HepG2 (cell line): Measurements from ENCODE around the gene DALRD3. TPM values are rescaled to one million over a fixed set of nuclear protein-coding genes. Genes with fewer than 3 reads are reported as not detected.

Source experiments
- ETV6 ChIP-seq: sonication (generic); formaldehyde crosslinking; conservative IDR thresholded peaks from 2 replicates; pipeline ENCODE4 v1.4.0; 2020; ENCODE audit warnings: missing genetic modification reagents
- RBFOX2 ChIP-seq: fragments of 200-400 bp; formaldehyde crosslinking; IDR thresholded peaks from 2 replicates; pipeline ENCODE4 v1.6.1; 2017; ENCODE audit warnings: low read depth, mild to moderate bottlenecking, low read length
- ZFP36L1 ChIP-seq: sonication (generic); formaldehyde crosslinking; IDR thresholded peaks from 2 replicates; pipeline ENCODE4 v1.8.0; 2022; ENCODE audit warnings: mild to moderate bottlenecking, missing genetic modification reagents, moderate library complexity
- ZFP37 ChIP-seq: sonication (generic); formaldehyde crosslinking; IDR thresholded peaks from 2 replicates; pipeline ENCODE4 v1.4.0; 2020; ENCODE audit warnings: missing genetic modification reagents, borderline replicate concordance
- ZNF441 ChIP-seq: sonication (generic); formaldehyde crosslinking; IDR thresholded peaks from 2 replicates; pipeline ENCODE4 v1.7.0; 2021; ENCODE audit warnings: missing genetic modification reagents, borderline replicate concordance
- polyA plus RNA-seq, 8 experiments: library from polyadenylated mRNA; depleted of rRNA in 3 of 8; stranded (reverse) in 7 of 8; unstranded in 1 of 8; fragments of >200 nt; fragmentation: Illumina TruSeq in 4 of 8; extraction: Trizol in 4 of 8; gene quantifications; 2 replicates each; pipeline versions ENCODE4 v1.2.1 to v1.2.3, GENCODE V29; 2011 to 2016; ENCODE audit warnings: low read depth in 4 of 8, missing spikeins in 1 of 8, mixed read lengths in 1 of 8; ENCODE audit not compliant: insufficient read depth in 1 of 8
- total RNA-seq, 5 experiments: library from RNA; depleted of rRNA; stranded (reverse); fragments of >200 nt; fragmentation: Illumina TruSeq; extraction: Trizol; gene quantifications; 2 replicates each; pipeline ENCODE4 v1.2.3, GENCODE V29; 2016; ENCODE audit warnings: low read depth in 1 of 5
- TF ChIP-seq, protein P1 (sequence below): sonication (generic); formaldehyde crosslinking; IDR thresholded peaks from 2 replicates; pipeline ENCODE4 v1.5.0; 2020; ENCODE audit warnings: missing genetic modification reagents, mild to moderate bottlenecking, borderline replicate concordance
- TF ChIP-seq, protein P2 (sequence below): sonication (generic); formaldehyde crosslinking; IDR thresholded peaks from 2 replicates; pipeline ENCODE4 v1.4.0; 2020; ENCODE audit warnings: low read depth, mild to moderate bottlenecking, missing genetic modification reagents
- TF ChIP-seq, protein P3 (sequence below): sonication (generic); formaldehyde crosslinking; IDR thresholded peaks from 2 replicates; pipeline ENCODE4 v1.5.0; 2020; ENCODE audit warnings: mild to moderate bottlenecking, missing genetic modification reagents, borderline replicate concordance

Gene DALRD3
- total and polyA plus RNA-seq, 2 of the 13 experiments (the other 11 are each of a cell fraction or from before 2014, with no cell fraction given) = 19.9 to 36.5 TPM

DNA sequence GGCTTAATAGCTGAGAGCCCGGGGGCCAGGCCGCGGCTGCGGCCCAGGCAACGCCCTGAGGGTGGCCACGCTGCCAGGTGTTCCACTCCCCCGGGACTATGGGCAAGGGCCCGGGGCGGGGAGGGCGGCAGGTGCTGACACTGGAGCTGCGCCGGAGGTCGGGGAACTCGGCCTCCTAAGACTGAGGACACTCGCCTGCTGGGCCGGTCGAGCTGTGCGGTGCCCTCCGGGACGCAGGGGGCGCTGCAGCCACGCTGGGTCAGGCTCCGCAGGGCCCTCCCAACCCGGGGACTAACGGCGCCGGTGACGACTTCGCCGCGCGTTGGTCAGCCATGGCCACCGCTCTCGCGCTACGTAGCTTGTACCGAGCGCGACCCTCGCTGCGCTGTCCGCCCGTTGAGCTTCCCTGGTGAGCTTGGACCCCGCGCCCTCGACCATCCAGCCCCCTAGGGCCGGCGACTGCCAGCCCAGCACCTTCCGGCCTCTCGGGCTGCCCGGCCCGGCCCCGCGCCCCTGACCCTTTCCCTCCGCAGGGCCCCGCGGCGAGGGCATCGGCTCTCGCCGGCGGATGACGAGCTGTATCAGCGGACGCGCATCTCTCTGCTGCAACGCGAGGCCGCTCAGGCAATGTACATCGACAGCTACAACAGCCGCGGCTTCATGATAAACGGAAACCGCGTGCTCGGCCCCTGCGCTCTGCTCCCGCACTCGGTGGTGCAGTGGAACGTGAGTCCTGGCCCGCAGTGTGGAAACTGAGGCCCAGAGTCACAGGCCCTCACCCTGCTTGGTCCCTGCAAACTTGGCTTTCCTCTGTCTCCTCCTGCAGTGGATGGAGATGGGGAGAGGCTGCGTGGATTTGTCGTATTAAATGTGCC lies 3.7 kb upstream of the DALRD3 start, which contains the start of gene NDUFAF3 (continued):
- TF ChIP-seq, protein P1, sequence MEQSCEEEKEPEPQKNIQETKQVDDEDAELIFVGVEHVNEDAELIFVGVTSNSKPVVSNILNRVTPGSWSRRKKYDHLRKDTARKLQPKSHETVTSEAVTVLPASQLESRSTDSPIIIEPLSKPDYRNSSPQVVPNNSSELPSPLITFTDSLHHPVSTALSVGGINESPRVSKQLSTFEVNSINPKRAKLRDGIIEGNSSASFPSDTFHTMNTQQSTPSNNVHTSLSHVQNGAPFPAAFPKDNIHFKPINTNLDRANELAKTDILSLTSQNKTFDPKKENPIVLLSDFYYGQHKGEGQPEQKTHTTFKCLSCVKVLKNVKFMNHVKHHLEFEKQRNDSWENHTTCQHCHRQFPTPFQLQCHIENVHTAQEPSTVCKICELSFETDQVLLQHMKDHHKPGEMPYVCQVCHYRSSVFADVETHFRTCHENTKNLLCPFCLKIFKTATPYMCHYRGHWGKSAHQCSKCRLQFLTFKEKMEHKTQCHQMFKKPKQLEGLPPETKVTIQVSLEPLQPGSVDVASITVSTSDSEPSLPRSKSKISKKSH = no peak
- TF ChIP-seq ZNF441 (CRISPR knock-in tag) (no peak), ZFP37 (CRISPR knock-in tag) (peak; percentile 75; the same call in 1 of the 2 replicates), ZFP36L1 (0 out of 2 replicates have a peak, but pooled peaks have one; percentile 61), RBFOX2 (peak; percentile 88), ETV6 (CRISPR knock-in tag) (no peak)
- TF ChIP-seq, protein P2, sequence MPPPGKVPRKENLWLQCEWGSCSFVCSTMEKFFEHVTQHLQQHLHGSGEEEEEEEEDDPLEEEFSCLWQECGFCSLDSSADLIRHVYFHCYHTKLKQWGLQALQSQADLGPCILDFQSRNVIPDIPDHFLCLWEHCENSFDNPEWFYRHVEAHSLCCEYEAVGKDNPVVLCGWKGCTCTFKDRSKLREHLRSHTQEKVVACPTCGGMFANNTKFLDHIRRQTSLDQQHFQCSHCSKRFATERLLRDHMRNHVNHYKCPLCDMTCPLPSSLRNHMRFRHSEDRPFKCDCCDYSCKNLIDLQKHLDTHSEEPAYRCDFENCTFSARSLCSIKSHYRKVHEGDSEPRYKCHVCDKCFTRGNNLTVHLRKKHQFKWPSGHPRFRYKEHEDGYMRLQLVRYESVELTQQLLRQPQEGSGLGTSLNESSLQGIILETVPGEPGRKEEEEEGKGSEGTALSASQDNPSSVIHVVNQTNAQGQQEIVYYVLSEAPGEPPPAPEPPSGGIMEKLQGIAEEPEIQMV = peak; percentile 38; the same call in 1 of the 2 replicates
- TF ChIP-seq, protein P3, sequence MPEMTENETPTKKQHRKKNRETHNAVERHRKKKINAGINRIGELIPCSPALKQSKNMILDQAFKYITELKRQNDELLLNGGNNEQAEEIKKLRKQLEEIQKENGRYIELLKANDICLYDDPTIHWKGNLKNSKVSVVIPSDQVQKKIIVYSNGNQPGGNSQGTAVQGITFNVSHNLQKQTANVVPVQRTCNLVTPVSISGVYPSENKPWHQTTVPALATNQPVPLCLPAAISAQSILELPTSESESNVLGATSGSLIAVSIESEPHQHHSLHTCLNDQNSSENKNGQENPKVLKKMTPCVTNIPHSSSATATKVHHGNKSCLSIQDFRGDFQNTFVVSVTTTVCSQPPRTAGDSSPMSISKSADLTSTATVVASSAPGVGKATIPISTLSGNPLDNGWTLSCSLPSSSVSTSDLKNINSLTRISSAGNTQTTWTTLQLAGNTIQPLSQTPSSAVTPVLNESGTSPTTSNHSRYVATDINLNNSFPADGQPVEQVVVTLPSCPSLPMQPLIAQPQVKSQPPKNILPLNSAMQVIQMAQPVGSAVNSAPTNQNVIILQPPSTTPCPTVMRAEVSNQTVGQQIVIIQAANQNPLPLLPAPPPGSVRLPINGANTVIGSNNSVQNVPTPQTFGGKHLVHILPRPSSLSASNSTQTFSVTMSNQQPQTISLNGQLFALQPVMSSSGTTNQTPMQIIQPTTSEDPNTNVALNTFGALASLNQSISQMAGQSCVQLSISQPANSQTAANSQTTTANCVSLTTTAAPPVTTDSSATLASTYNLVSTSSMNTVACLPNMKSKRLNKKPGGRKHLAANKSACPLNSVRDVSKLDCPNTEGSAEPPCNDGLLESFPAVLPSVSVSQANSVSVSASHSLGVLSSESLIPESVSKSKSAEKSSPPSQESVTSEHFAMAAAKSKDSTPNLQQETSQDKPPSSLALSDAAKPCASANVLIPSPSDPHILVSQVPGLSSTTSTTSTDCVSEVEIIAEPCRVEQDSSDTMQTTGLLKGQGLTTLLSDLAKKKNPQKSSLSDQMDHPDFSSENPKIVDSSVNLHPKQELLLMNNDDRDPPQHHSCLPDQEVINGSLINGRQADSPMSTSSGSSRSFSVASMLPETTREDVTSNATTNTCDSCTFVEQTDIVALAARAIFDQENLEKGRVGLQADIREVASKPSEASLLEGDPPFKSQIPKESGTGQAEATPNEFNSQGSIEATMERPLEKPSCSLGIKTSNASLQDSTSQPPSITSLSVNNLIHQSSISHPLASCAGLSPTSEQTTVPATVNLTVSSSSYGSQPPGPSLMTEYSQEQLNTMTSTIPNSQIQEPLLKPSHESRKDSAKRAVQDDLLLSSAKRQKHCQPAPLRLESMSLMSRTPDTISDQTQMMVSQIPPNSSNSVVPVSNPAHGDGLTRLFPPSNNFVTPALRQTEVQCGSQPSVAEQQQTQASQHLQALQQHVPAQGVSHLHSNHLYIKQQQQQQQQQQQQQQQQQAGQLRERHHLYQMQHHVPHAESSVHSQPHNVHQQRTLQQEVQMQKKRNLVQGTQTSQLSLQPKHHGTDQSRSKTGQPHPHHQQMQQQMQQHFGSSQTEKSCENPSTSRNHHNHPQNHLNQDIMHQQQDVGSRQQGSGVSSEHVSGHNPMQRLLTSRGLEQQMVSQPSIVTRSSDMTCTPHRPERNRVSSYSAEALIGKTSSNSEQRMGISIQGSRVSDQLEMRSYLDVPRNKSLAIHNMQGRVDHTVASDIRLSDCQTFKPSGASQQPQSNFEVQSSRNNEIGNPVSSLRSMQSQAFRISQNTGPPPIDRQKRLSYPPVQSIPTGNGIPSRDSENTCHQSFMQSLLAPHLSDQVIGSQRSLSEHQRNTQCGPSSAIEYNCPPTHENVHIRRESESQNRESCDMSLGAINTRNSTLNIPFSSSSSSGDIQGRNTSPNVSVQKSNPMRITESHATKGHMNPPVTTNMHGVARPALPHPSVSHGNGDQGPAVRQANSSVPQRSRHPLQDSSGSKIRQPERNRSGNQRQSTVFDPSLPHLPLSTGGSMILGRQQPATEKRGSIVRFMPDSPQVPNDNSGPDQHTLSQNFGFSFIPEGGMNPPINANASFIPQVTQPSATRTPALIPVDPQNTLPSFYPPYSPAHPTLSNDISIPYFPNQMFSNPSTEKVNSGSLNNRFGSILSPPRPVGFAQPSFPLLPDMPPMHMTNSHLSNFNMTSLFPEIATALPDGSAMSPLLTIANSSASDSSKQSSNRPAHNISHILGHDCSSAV (CRISPR knock-in tag) = no peak
